Right forelimb (tissue), 1 donor: ENCODE results near the gene GAL3ST1.

ENCODE experiments used
- DNase-seq: peaks from one replicate; pipeline ENCODE4 v3.0.0-alpha.2; 2018

The GAL3ST1 gene

GRCh38 chr22:30531651-30532608, 42.5 kb downstream of the GAL3ST1 start:
- no peak for DNase-seq

- DNase-seq: no peak
These were observed 47.8 kb downstream of the GAL3ST1 start for GRCh38 chr22:30526656-30527055.

GRCh38 chr22:30523646-30524489, 50.6 kb downstream of the GAL3ST1 start:
- no peak for DNase-seq

GRCh38 chr22:30521368-30522156, 52.9 kb downstream of the GAL3ST1 start:
- no peak for DNase-seq

- no peak for DNase-seq
These were observed 54.5 kb downstream of the GAL3ST1 start for GRCh38 chr22:30519842-30520425.

GRCh38 chr22:30516731-30517130, 57.7 kb downstream of the GAL3ST1 start:
- DNase-seq: no peak

- DNase-seq: no peak
These were observed 58.2 kb downstream of the GAL3ST1 start for GRCh38 chr22:30516273-30516672.

GRCh38 chr22:30514252-30514651, 60.2 kb downstream of the GAL3ST1 start:
- DNase-seq: no peak

GRCh38 chr22:30513462-30513861, 61.0 kb downstream of the GAL3ST1 start:
- DNase-seq: no peak

GRCh38 chr22:30511911-30512310, 62.6 kb downstream of the GAL3ST1 start:
- DNase-seq: no peak

GRCh38 chr22:30511109-30511508, 63.4 kb downstream of the GAL3ST1 start:
- no peak for DNase-seq

- no peak for DNase-seq
These were observed 66.2 kb downstream of the GAL3ST1 start for GRCh38 chr22:30508216-30508615.

- DNase-seq: no peak
These were observed 66.8 kb downstream of the GAL3ST1 start for GRCh38 chr22:30507670-30508069.

- DNase-seq: no peak
These were observed 67.9 kb downstream of the GAL3ST1 start for GRCh38 chr22:30506507-30506968.
